PFSK-1 (cell line): ENCODE data around the gene CAPN14.

ENCODE experiments used
- POLR2AphosphoS5 ChIP-seq: IDR thresholded peaks from 2 replicates; pipeline ENCODE4 v1.6.1; 2012; ENCODE audit warnings: low read depth, mild to moderate bottlenecking, control low read depth, low read length, moderate library complexity
- SIN3A ChIP-seq: IDR thresholded peaks from 2 replicates; pipeline ENCODE4 v1.6.1; 2012; ENCODE audit warnings: mild to moderate bottlenecking, low read length, moderate library complexity, borderline replicate concordance; ENCODE audit not compliant: insufficient read depth
- TAF1 ChIP-seq: IDR thresholded peaks from 2 replicates; pipeline ENCODE4 v1.6.1; 2012; ENCODE audit warnings: low read length, control low read depth, borderline replicate concordance; ENCODE audit not compliant: insufficient read depth

GRCh38 chr2:31256611-31257382 is 39.5 kb upstream of the CAPN14 start:
- TF ChIP-seq TAF1: no peak
- TF ChIP-seq POLR2AphosphoS5: no peak
- no peak for TF ChIP-seq SIN3A
